A549 (cell line): Measurements from ENCODE around the gene SNRNP70. TPM values are rescaled to one million over a fixed set of nuclear protein-coding genes. Genes with fewer than 3 reads are reported as not detected.

Experiments
- ATAC-seq, 2 experiments: fragments of 200-7000 bp in 1 of 2; fragments of >200 bp in 1 of 2; cut with Nextera tagmentation in 1 of 2; cut with Tn5 transposase in 1 of 2; 3 replicates each; pipeline versions ENCODE4 v1.8.0 to v1.9.1; 2018 to 2020; ENCODE audit warnings: mild to moderate bottlenecking in 1 of 2, moderate library complexity in 1 of 2
- CTCF ChIA-PET: fragments of 300-600 bp; sonication (Branson Sonifier 250); formaldehyde crosslinking; extraction: SDS; loops from one replicate; lab custom pipeline; 2021; ENCODE audit warnings: antibody characterized with exemption, inconsistent platforms; lab: Yijun Ruan, JAX
- POLR2A ChIA-PET: fragments of 350-600 bp; formaldehyde crosslinking; extraction: SDS; loops from one replicate; lab custom pipeline; 2021; ENCODE audit warnings: antibody characterized with exemption, inconsistent platforms; lab: Yijun Ruan, JAX
- DNase-seq, 2 experiments: peaks; one replicate each; pipeline versions ENCODE4 v3.0.0 to v3.0.0-alpha.2; 2011 to 2016; ENCODE audit warnings: low read depth in 1 of 2, low spot score in 1 of 2
- FAIRE-seq: peaks from 2 replicates; lab custom pipeline; 2011; peaks lifted over from hg19 to GRCh38; lab: Jason Lieb, UNC
- H3K27ac ChIP-seq, 2 experiments: fragments of >200 bp; sonication (Bioruptor Twin); formaldehyde crosslinking; 3 replicates each; pipeline ENCODE4 v1.5.1; 2016 to 2017
- H3K4me1 ChIP-seq: fragments of >200 bp; sonication (Bioruptor Twin); formaldehyde crosslinking; 3 replicates; pipeline ENCODE4 v1.6.1; 2016
- H3K4me2 ChIP-seq: fragments of >200 bp; sonication (Bioruptor Twin); formaldehyde crosslinking; 3 replicates; pipeline ENCODE4 v1.6.1; 2016
- H3K4me3 ChIP-seq: fragments of >200 bp; sonication (Bioruptor Twin); formaldehyde crosslinking; 3 replicates; pipeline ENCODE4 v1.5.1; 2016
- H3K9me3 ChIP-seq: fragments of >200 bp; sonication (Bioruptor Twin); formaldehyde crosslinking; 3 replicates; pipeline ENCODE4 v1.6.1; 2016
- ATOH8 ChIP-seq: fragments of 250-450 bp; sonication (Bioruptor Pico); IDR thresholded peaks from 2 replicates; pipeline ENCODE4 v1.5.0; 2020; ENCODE audit warnings: low read depth, mild to moderate bottlenecking, moderate library complexity
- BHLHE40 ChIP-seq: IDR thresholded peaks from 2 replicates; pipeline ENCODE4 v1.6.1; 2012; ENCODE audit warnings: low read depth, low read length, inconsistent platforms
- CBX2 ChIP-seq: fragments of 200-600 bp; sonication (generic); IDR thresholded peaks from 2 replicates; pipeline ENCODE4 v1.6.1; 2016; ENCODE audit warnings: low read depth, mild to moderate bottlenecking, borderline replicate concordance
- CBX8 ChIP-seq: fragments of 200-600 bp; sonication (generic); IDR thresholded peaks from 2 replicates; pipeline ENCODE4 v1.6.1; 2016
- CHD4 ChIP-seq: fragments of 200-600 bp; sonication (generic); IDR thresholded peaks from 2 replicates; pipeline ENCODE4 v1.6.1; 2016; ENCODE audit warnings: antibody characterized with exemption, mild to moderate bottlenecking, borderline replicate concordance
- E2F6 ChIP-seq: IDR thresholded peaks from 2 replicates; pipeline ENCODE4 v1.6.1; 2012; ENCODE audit warnings: low read depth, borderline replicate concordance
- EHF ChIP-seq: fragments of 250-450 bp; sonication (Bioruptor Pico); IDR thresholded peaks from 2 replicates; pipeline ENCODE4 v1.5.0; 2020; ENCODE audit warnings: mild to moderate bottlenecking
- FOSL2 ChIP-seq, 2 experiments: fragments of 450-650 bp in 1 of 2; fragments of >200 bp in 1 of 2; sonication (Bioruptor Twin) in 1 of 2; formaldehyde crosslinking; IDR thresholded peaks; 2 replicates each; pipeline versions ENCODE4 v1.5.0 to v1.6.1; 2016 to 2020; ENCODE audit warnings: mild to moderate bottlenecking in 1 of 2, moderate library complexity in 1 of 2
- GATA3 ChIP-seq: IDR thresholded peaks from 2 replicates; pipeline ENCODE4 v1.6.1; 2012; ENCODE audit warnings: borderline replicate concordance
- HDAC2 ChIP-seq: fragments of 200-600 bp; sonication (generic); IDR thresholded peaks from 2 replicates; pipeline ENCODE4 v1.6.1; 2016
- HES2 ChIP-seq: fragments of >200 bp; sonication (Bioruptor Twin); formaldehyde crosslinking; IDR thresholded peaks from 2 replicates; pipeline ENCODE4 v1.6.1; 2016
- HMGXB4 ChIP-seq: fragments of 250-450 bp; sonication (Bioruptor Pico); IDR thresholded peaks from 2 replicates; pipeline ENCODE4 v1.5.0; 2021; ENCODE audit warnings: mild to moderate bottlenecking, moderate library complexity, borderline replicate concordance
- JUN ChIP-seq, 2 experiments: fragments of >200 bp; sonication (Bioruptor Twin); formaldehyde crosslinking; IDR thresholded peaks; 2 replicates in 1 of 2; 3 replicates in 1 of 2; pipeline ENCODE4 v1.6.1; 2016 to 2017
- JUNB ChIP-seq: fragments of >200 bp; sonication (Bioruptor Twin); formaldehyde crosslinking; IDR thresholded peaks from 2 replicates; pipeline ENCODE4 v1.6.1; 2016
- KDM1A ChIP-seq: fragments of 200-600 bp; sonication (generic); IDR thresholded peaks from 2 replicates; pipeline ENCODE4 v1.6.1; 2016; ENCODE audit warnings: low read depth, mild to moderate bottlenecking
- MAX ChIP-seq: IDR thresholded peaks from 2 replicates; pipeline ENCODE4 v1.6.1; 2012
- MAZ ChIP-seq: fragments of 150-350 bp; IDR thresholded peaks from 2 replicates; pipeline ENCODE4 v1.6.1; 2014; ENCODE audit warnings: antibody characterized with exemption, low read depth, low read length, borderline replicate concordance
- MYC ChIP-seq: IDR thresholded peaks from 2 replicates; pipeline ENCODE4 v1.6.1; 2012; ENCODE audit warnings: mild to moderate bottlenecking, inconsistent platforms, low read length, improper control_type of control experiment, borderline replicate concordance
- PHF8 ChIP-seq: fragments of 200-600 bp; sonication (generic); IDR thresholded peaks from 2 replicates; pipeline ENCODE4 v1.6.1; 2016; ENCODE audit warnings: low read depth, mild to moderate bottlenecking, antibody characterized with exemption, moderate library complexity, borderline replicate concordance
- POLR2AphosphoS2 ChIP-seq: conservative IDR thresholded peaks from 2 replicates; pipeline ENCODE4 v1.6.1; 2012; ENCODE audit warnings: low read length, improper control_type of control experiment, inconsistent platforms
- RCOR1 ChIP-seq: fragments of 150-350 bp; IDR thresholded peaks from 2 replicates; pipeline ENCODE4 v1.6.1; 2014; ENCODE audit warnings: antibody characterized with exemption, low read length, low read depth
- REST ChIP-seq: fragments of 200-600 bp; sonication (generic); IDR thresholded peaks from 2 replicates; pipeline ENCODE4 v1.6.1; 2016; ENCODE audit warnings: antibody characterized with exemption, mild to moderate bottlenecking, moderate library complexity
- RNF2 ChIP-seq: fragments of 200-600 bp; sonication (generic); IDR thresholded peaks from 2 replicates; pipeline ENCODE4 v1.6.1; 2016; ENCODE audit warnings: low read depth, mild to moderate bottlenecking, antibody characterized with exemption, moderate library complexity, borderline replicate concordance
- SREBF2 ChIP-seq: fragments of 450-650 bp; IDR thresholded peaks from 2 replicates; pipeline ENCODE4 v1.6.1; 2014; ENCODE audit warnings: mild to moderate bottlenecking, moderate library complexity
- TFCP2L1 ChIP-seq: fragments of 250-450 bp; sonication (Bioruptor Pico); IDR thresholded peaks from 2 replicates; pipeline ENCODE4 v1.5.0; 2021; ENCODE audit warnings: mild to moderate bottlenecking
- ZNF302 ChIP-seq: fragments of 250-450 bp; sonication (Bioruptor Pico); IDR thresholded peaks from 2 replicates; pipeline ENCODE4 v1.9.0; 2021; ENCODE audit warnings: inconsistent platforms, mild to moderate bottlenecking, moderate library complexity
- ZSCAN20 ChIP-seq: fragments of 250-450 bp; sonication (Bioruptor Pico); IDR thresholded peaks from 2 replicates; pipeline ENCODE4 v1.8.0; 2022; ENCODE audit warnings: mild to moderate bottlenecking, moderate library complexity
- WGBS: methylation state at CpG from one replicate; pipeline ENCODE4 v1.1.6; 2017; ENCODE audit errors: missing lambda C conversion rate; 5-methylcytosine and 5-hydroxymethylcytosine counted together
- polyA plus RNA-seq, 4 experiments: library from polyadenylated mRNA; depleted of rRNA in 3 of 4; stranded (reverse); fragments of >200 nt; fragmentation: RNase III in 1 of 4; extraction: RNeasy Plus Mini Kit Qiagen cat#74134 plus additional on column Dnase treatment in 1 of 4; gene quantifications; 2 replicates in 3 of 4; 3 replicates in 1 of 4; pipeline ENCODE4 v1.2.3, GENCODE V29; 2011 to 2017

SNRNP70 gene
- polyA plus RNA-seq, 2 of the 4 experiments (the other 2 are of a cell fraction): 214 to 350 TPM

- TF ChIP-seq POLR2AphosphoS2 (no peak), KDM1A (no peak), CBX2 (no peak), MAX (no peak)
These were observed 63.8 kb downstream of the SNRNP70 start (continued) for GRCh38 chr19:49148784-49149651.

GRCh38 chr19:49149652-49150105, 64.4 kb downstream of the SNRNP70 start:
- peak overlapping the region; percentile 76 to 83 for H3K27ac ChIP-seq
- FAIRE-seq: no peak

More at GRCh38 chr19:49149652-49150105, 64.4 kb downstream of the SNRNP70 start:
- POLR2A ChIA-PET: interaction anchor here (0.5 to 2.7 kb wide), 6 partner anchors 22 to 304 kb away, joined by 3 to 14 read pairs (median 4); partner anchors contain the start of genes ALDH16A1, GYS1, PPFIA3 and RUVBL2
- H3K4me3 ChIP-seq: peak overlapping the region; percentile 68
- peak; percentile 82 to 91 for DNase-seq
- ATAC-seq: peak; percentile 8 to 47
- WGBS: 1% methylated on average over 16 of the region's 23 CpGs
- CTCF ChIA-PET: interaction anchor here (0.6 to 15.0 kb wide), 14 partner anchors 20 to 266 kb away, joined by 3 to 298 read pairs (median 8); partner anchors contain the start of genes LIN7B and PPFIA3
- H3K9me3 ChIP-seq: no peaks in the 10 kb centered on the region
- H3K4me2 ChIP-seq: peak overlapping the region; percentile 100
- H3K4me1 ChIP-seq: peaks cover 31% of the 10 kb centered on the region
- 0 out of 2 replicates have a peak, but pooled peaks have one; percentile 55 for TF ChIP-seq REST
- no peak for TF ChIP-seq ZNF302
- TF ChIP-seq CBX8: no peak
- no peak; a peak in 1 of 5 replicates for TF ChIP-seq JUN (IDR thresholded peaks at IDR 0.05)
- no peak for TF ChIP-seq PHF8
- TF ChIP-seq E2F6: no peak
- no peak for TF ChIP-seq RCOR1
- no peak for TF ChIP-seq EHF
- no peak for TF ChIP-seq SREBF2
- no peak for TF ChIP-seq TFCP2L1
- 0 out of 2 replicates have a peak, but pooled peaks have one; percentile 1 for TF ChIP-seq MYC
- TF ChIP-seq GATA3: peak; percentile 82
- no peak for TF ChIP-seq RNF2
- no peak for TF ChIP-seq ATOH8
- TF ChIP-seq HMGXB4 (CRISPR knock-in tag): no peak
- TF ChIP-seq MAZ: 0 out of 2 replicates have a peak, but pooled peaks have one; percentile 54
- no peak for TF ChIP-seq JUNB
- TF ChIP-seq CBX2: no peak
- no peak for TF ChIP-seq POLR2AphosphoS2
- TF ChIP-seq KDM1A: no peak
- TF ChIP-seq FOSL2 (IDR thresholded peaks at IDR 0.05): no peak
- no peak for TF ChIP-seq FOSL2 (CRISPR knock-in tag; IDR thresholded peaks at IDR 0.05)
- no peak for TF ChIP-seq CHD4
- TF ChIP-seq HDAC2: no peak
- TF ChIP-seq ZSCAN20: no peak
- TF ChIP-seq HES2: no peak
- peak; percentile 91 for TF ChIP-seq BHLHE40
- TF ChIP-seq MAX: peak; percentile 66; the same call in 1 of the 2 replicates
